IPS DF 4.7 (cell line): ENCODE results near the gene LRRC28.

Experiments used
- DNase-seq: peaks from one replicate; pipeline ENCODE4 v3.0.0-alpha.2; 2013; ENCODE audit warnings: low spot score; ENCODE audit errors: extremely low read depth

Gene LRRC28

DNA sequence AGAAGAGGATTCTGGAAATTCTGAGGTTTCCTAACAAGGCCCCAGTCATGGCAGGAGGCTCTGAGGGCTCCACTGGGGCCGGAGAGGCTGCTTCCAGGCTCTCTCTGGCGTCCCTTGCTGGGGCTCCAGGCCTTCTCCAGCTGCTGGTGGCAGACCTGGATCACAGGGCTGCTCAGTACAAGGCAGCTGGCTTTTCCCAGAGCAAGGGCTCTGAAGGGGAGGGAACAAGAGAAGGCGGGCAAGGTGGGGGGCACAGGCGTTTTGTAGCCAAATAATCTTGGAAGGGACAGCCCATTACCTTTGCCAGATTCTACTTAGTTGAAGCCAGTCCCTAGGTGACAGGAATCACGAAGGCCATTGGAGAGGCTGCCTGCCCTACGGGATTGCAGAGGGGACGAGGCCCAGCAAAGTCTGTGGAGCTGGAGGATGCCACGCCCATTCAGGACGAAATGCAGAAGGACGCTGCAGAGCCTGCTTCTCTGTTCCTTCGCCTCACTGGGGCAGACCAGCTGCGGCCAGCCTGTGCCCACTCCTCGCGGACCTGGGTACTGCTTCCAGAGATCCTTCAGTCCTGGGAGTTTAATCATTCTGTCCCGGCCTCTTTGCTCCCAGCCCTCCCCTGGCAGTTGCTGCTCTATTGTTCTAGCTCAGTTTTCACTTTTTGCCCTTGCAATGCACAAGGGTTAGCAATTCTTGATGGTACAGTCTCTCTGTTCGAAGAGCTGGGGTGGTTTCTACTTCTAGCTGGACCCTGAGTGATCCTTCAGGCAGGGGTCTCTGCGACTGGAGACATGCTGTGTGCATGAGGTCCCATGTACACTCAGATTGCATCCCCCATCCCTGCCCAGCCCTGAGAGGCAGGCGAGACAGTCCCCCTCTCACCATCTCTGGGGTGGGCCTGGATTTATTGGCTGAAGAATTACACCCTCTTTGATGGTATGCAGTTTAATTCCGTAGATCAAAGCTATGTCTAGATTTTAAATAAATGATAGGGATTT is 165.2 kb downstream of the LRRC28 start:
- DNase-seq: no peak

DNA sequence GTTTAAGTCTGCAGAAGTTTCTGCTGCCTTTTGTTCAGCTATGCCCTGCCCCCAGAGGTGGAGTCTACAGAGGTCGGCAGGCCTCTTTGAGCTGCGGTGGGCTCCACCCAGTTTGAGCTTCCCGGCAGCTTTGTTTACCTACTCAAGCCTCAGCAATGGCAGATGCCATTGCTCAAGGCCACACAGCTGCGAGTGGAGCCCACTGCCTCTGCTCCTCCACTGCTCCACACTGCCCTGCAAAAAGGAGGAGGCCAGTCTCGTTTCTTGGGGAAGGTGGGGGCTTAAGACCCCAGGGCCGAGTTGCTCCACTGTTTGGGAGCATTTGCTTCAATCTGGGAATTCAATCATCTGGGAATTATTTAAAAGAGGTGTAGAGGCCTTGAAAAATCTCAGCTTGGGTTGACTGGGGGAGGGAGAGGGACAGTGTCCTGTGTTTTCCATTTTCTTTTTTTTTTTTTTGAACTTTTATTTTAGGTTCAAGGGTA is 169.9 kb downstream of the LRRC28 start:
- DNase-seq: no peak

GRCh38 chr15:99421758-99422157 is 170.5 kb downstream of the LRRC28 start:
- DNase-seq: no peak

GRCh38 chr15:99423186-99424130 is 172.2 kb downstream of the LRRC28 start:
- no peak for DNase-seq

DNA sequence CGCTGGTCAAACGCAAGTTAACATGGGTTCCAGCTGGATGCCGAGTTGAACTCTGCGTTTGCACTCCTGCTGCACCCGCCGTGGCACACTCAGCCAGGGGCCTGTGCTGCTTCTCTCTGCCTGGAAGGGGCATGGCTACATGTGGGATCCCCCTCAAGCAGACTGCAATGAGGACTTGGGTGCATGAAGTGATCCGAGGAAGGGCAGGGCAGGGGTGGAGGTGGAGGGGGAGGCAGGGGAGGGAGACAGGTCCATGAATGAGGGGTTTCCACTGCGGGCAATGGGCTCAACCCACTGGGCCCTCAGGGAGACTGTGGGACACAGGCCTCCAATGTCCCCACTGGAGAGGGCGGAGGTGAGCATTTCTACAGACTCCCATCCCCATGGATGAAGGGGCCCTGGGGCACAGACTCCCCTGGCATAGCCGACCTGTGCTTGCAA is 172.9 kb downstream of the LRRC28 start:
- DNase-seq: no peak

- no peak for DNase-seq
Observed at GRCh38 chr15:99424978-99425656, 173.8 kb downstream of the LRRC28 start.

DNA sequence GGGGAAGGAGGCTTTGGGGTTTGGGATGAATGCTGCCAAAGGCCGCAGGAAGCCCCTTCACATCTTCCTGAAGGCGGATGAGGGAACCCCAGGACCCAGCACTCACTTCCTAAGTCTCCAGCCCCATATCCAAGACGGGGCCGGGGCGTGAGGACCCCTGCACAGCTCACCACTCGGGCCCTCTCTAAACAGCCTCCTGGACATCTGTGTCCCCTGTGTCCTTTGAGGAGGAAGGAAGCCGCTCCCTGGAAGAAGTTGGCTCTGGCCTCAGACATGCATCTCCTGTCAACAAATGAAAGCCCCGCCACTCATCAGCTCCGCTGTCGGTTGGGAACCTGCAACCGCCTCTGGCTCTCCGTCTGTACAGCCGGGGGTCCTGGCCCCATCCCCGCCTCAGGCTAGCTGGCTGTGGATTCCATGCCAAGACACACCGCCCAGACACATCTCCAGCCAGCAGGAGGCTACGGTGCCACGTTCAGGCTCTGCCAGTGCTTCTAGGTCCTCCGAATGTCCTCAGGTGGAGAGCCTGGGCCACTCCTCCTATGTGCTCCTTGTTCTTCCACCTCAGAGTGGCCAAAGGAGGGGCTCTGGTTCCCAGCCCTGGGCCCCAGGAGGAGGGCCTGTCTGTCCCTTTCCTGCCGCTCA is 174.5 kb downstream of the LRRC28 start:
- no peak for DNase-seq

GRCh38 chr15:99426431-99427105 is 175.3 kb downstream of the LRRC28 start:
- DNase-seq: no peak

- DNase-seq: no peak
Observed at GRCh38 chr15:99427210-99427609, 175.9 kb downstream of the LRRC28 start.

GRCh38 chr15:99427668-99428361 is 176.5 kb downstream of the LRRC28 start:
- no peak for DNase-seq

- DNase-seq: no peak
Observed at GRCh38 chr15:99429681-99430081, 178.4 kb downstream of the LRRC28 start.

- no peak for DNase-seq
Observed at GRCh38 chr15:99430881-99431401, 179.7 kb downstream of the LRRC28 start.

- no peak for DNase-seq
Observed at GRCh38 chr15:99431661-99432091, 180.4 kb downstream of the LRRC28 start.

DNA sequence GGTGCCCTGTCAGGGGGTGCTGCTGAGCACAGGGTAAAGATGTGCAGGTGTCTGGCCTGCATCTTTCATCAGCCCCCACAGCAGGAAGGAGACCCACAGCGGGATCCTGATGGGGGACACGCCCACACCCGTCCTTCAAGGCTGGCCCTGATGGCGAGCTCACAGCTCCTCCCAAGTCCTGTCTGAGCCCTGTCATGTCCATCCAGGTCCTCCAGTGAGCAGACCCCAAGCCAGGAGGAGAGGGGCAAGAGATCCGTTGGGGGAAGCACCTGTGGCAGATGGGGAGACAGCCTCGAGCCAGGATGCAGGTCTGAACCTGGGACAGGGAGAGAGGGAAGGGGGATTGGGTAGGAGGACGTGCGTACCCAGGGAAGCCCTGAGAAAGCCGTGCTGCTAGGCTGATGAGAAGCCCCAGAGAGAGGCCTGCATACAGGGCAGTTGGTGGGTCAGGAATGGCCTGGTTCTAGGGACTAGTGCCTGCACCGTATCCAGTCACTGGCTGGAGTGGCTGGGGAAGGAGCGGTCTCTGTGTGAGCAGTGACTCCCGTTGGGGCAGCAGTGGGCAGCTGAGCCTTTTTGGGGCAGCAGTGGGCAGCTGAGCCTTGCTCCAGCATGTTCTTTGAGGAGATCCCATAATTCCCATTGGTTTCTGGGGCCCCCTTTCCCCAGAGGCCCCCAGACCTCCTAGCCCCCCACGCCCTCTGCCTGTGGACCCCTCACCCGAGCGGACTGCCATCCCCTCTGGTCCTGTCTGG is 181.2 kb downstream of the LRRC28 start:
- DNase-seq: no peak

- no peak for DNase-seq
Observed at GRCh38 chr15:99433026-99433756, 181.9 kb downstream of the LRRC28 start.

GRCh38 chr15:99433757-99434450 is 182.6 kb downstream of the LRRC28 start:
- DNase-seq: no peak

- no peak for DNase-seq
Observed at GRCh38 chr15:99434506-99435112, 183.3 kb downstream of the LRRC28 start.
